ENCODE measurements around the gene UBE2D1.

DNA sequence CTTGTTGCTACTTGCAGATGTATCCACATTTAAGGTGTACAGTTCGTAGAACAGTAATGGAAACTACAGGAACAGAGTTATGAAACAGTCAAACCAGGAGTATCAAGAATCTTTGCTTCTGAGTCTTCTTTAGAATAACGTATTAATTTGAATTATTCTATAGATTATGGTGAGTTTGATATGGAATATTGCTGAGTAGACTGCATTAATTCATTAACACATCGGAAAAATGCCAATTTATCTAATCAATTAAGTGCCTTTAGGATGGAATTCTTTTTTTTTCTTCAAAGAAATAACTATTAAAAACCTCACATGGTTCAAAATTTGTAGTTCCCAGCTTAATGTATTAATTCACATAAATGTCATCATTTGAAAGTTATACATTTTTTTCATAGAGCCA is 54.2 kb downstream of the UBE2D1 start:
- TF ChIP-seq EZH2 (IDR thresholded peaks at IDR 0.05; ENCODE audit: low read length, missing control alignments), result no peak
- TF ChIP-seq, protein P1, sequence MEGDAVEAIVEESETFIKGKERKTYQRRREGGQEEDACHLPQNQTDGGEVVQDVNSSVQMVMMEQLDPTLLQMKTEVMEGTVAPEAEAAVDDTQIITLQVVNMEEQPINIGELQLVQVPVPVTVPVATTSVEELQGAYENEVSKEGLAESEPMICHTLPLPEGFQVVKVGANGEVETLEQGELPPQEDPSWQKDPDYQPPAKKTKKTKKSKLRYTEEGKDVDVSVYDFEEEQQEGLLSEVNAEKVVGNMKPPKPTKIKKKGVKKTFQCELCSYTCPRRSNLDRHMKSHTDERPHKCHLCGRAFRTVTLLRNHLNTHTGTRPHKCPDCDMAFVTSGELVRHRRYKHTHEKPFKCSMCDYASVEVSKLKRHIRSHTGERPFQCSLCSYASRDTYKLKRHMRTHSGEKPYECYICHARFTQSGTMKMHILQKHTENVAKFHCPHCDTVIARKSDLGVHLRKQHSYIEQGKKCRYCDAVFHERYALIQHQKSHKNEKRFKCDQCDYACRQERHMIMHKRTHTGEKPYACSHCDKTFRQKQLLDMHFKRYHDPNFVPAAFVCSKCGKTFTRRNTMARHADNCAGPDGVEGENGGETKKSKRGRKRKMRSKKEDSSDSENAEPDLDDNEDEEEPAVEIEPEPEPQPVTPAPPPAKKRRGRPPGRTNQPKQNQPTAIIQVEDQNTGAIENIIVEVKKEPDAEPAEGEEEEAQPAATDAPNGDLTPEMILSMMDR (conservative IDR thresholded peaks at IDR 0.05 in 1 of 2, IDR thresholded peaks at IDR 0.05 in 1 of 2; ENCODE audit: low read depth in 1 of 2, low read length in 2 of 2), result no peak

Data from fibroblast of lung (primary cell).